ENCODE results near the gene CHRNA4. TPM values are rescaled to one million over a fixed set of nuclear protein-coding genes. Genes with fewer than 3 reads are reported as not detected.
A peak's percentile ranks its signal among the peaks of the same experiment; 100 is the strongest.
"Not testable (repeated sequence)": the region's sequence is repeated elsewhere in the genome, so short reads cannot be mapped to it uniquely, and the experiment has no call there.

Gene CHRNA4
- total and polyA plus RNA-seq, 2 donors (not counting 1 experiment from before 2014, with no cell fraction given): not detected

DNA sequence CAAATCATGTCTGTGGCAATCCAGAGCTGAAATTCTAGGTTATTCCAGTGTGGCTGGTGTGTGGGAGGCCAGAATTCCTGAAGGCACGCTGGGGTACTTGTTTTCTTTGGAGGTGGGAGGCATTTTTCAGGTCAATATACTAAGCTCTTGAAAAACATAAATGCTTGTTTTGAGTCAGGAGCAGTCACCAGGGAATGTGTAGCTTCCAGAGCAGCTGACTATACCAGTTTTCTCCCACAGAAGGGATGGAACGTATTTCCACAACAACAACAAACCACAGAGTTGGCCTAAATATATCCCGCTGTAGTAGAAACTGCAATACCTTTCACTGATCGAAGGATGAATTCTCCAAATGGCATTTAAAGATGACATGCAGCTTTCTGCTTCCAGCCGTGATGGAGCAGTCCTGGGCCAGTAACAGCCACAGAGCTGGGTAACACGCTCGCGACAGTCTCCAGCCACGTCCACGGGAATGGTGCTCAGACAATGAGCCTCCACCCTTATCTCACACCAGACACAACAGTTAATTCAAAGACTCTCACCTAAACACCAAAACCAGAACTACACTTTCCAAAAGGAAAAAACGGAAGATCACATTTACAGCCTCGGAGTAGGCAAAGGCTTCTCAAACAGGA is 23.2 kb downstream of the CHRNA4 start:
- Histone ChIP-seq H3K27ac (ENCODE audit: insufficient read depth, low read length) (no peak overlapping the region), H3K9me3 (ENCODE audit: control insufficient read depth, insufficient read depth, low read depth, low read length) (no peaks in the 10 kb centered on the region), H3K4me2 (ENCODE audit: extremely low read depth, insufficient read depth, low read length) (no peak overlapping the region), H3K27me3 (ENCODE audit: control insufficient read depth, insufficient read depth, low read length) (no peaks in the 10 kb centered on the region), H2AFZ (ENCODE audit: low read length) (no peak overlapping the region), H4K20me1 (ENCODE audit: control insufficient read depth, extremely low read depth, insufficient read depth, low read length) (no peaks in the 10 kb centered on the region), H3K4me1 (ENCODE audit: control insufficient read depth, extremely low read depth, insufficient read depth, low read length) (no peaks in the 10 kb centered on the region), H3K36me3 (ENCODE audit: control insufficient read depth, insufficient read depth, low read length) (no peaks in the 10 kb centered on the region), H3K9ac (ENCODE audit: insufficient read depth, low read length) (no peak overlapping the region), H3K79me2 (ENCODE audit: control insufficient read depth, insufficient read depth, low read length) (no peaks in the 10 kb centered on the region), H3K4me3 (replicated peaks in 1 of 4; ENCODE audit: control extremely low read depth in 1 of 4, insufficient read depth in 1 of 4, low read depth in 3 of 4, low read length in 4 of 4) (no peak overlapping the region)
- peak in 1 of 2 donors; percentile 38 for DNase-seq (ENCODE audit: low read depth in 2 of 2)
- TF ChIP-seq, protein P1, sequence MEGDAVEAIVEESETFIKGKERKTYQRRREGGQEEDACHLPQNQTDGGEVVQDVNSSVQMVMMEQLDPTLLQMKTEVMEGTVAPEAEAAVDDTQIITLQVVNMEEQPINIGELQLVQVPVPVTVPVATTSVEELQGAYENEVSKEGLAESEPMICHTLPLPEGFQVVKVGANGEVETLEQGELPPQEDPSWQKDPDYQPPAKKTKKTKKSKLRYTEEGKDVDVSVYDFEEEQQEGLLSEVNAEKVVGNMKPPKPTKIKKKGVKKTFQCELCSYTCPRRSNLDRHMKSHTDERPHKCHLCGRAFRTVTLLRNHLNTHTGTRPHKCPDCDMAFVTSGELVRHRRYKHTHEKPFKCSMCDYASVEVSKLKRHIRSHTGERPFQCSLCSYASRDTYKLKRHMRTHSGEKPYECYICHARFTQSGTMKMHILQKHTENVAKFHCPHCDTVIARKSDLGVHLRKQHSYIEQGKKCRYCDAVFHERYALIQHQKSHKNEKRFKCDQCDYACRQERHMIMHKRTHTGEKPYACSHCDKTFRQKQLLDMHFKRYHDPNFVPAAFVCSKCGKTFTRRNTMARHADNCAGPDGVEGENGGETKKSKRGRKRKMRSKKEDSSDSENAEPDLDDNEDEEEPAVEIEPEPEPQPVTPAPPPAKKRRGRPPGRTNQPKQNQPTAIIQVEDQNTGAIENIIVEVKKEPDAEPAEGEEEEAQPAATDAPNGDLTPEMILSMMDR (conservative IDR thresholded peaks at IDR 0.05 in 1 of 2, IDR thresholded peaks at IDR 0.05 in 1 of 2; ENCODE audit: low read depth in 1 of 2, low read length in 2 of 2): no peak
- no peak for TF ChIP-seq EZH2 (IDR thresholded peaks at IDR 0.05; ENCODE audit: low read length, missing control alignments)

DNA sequence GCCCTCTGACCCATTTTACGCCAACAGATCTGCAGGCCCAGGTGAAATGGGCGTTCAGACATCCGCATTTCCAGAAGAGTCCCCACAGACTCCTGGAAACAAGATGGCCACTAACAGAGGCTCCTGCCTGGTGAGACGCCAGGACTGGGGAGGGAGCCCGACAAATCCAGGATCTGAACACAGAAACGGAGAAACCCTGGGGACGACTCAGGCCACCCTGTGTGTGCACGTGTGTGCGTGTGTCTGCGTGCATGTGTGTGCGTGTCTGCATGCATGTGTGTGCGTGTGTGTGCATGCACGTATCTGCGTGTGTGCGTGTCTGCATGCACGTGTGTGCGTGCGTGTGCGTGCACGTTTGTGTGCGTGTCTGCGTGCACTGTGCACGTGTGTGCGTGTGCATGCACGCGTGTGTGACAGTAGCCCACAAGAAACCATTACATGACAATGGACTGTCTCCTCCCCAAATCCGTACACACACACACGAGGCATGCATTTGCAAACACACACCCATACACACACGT is 24.9 kb downstream of the CHRNA4 start:
- no peak overlapping the region for H3K9ac ChIP-seq (ENCODE audit: insufficient read depth, low read length)
- H3K79me2 ChIP-seq (ENCODE audit: control insufficient read depth, insufficient read depth, low read length): no peaks in the 10 kb centered on the region
- no peaks in the 10 kb centered on the region for H3K36me3 ChIP-seq (ENCODE audit: control insufficient read depth, insufficient read depth, low read length)
- no peaks in the 10 kb centered on the region for H4K20me1 ChIP-seq (ENCODE audit: control insufficient read depth, extremely low read depth, insufficient read depth, low read length)
- H3K4me2 ChIP-seq (ENCODE audit: extremely low read depth, insufficient read depth, low read length): no peak overlapping the region
- DNase-seq (ENCODE audit: low read depth in 2 of 2): no peak
- TF ChIP-seq, protein P1 (conservative IDR thresholded peaks at IDR 0.05 in 1 of 2, IDR thresholded peaks at IDR 0.05 in 1 of 2; ENCODE audit: low read depth in 1 of 2, low read length in 2 of 2): no peak
- no peak for TF ChIP-seq EZH2 (IDR thresholded peaks at IDR 0.05; ENCODE audit: low read length, missing control alignments)
- no peak overlapping the region for H3K27ac ChIP-seq (ENCODE audit: insufficient read depth, low read length)
- H3K9me3 ChIP-seq (ENCODE audit: control insufficient read depth, insufficient read depth, low read depth, low read length): no peaks in the 10 kb centered on the region
- H3K4me3 ChIP-seq (replicated peaks in 1 of 4; ENCODE audit: control extremely low read depth in 1 of 4, insufficient read depth in 1 of 4, low read depth in 3 of 4, low read length in 4 of 4): no peak overlapping the region
- H3K27me3 ChIP-seq (ENCODE audit: control insufficient read depth, insufficient read depth, low read length): no peaks in the 10 kb centered on the region
- no peak overlapping the region for H2AFZ ChIP-seq (ENCODE audit: low read length)
- H3K4me1 ChIP-seq (ENCODE audit: control insufficient read depth, extremely low read depth, insufficient read depth, low read length): no peaks in the 10 kb centered on the region

DNA sequence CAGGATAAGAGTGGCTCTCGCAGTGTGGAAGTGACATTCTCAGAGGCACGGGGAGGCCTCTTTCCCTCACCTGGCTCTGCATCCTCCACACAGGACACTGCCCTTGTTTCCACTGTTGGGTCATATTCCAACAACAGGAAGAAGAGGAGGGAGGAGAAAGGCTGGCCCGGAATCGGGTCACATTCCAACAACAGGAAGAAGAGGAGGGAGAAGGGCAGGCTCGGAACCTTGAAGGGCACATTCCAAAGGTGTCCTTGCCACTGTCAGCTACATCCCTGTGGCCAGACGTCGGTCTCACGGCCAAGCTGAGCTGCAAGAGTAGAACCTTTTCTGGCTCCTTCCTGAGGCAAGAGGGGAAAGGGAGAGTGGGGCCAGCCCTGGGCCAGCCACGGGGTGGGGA is 25.4 kb downstream of the CHRNA4 start:
- TF ChIP-seq EZH2 (IDR thresholded peaks at IDR 0.05; ENCODE audit: low read length, missing control alignments): no peak
- TF ChIP-seq, protein P1 (conservative IDR thresholded peaks at IDR 0.05 in 1 of 2, IDR thresholded peaks at IDR 0.05 in 1 of 2; ENCODE audit: low read depth in 1 of 2, low read length in 2 of 2): no peak
- Histone ChIP-seq H3K36me3 (ENCODE audit: control insufficient read depth, insufficient read depth, low read length) (no peaks in the 10 kb centered on the region), H3K27me3 (ENCODE audit: control insufficient read depth, insufficient read depth, low read length) (no peaks in the 10 kb centered on the region), H3K27ac (ENCODE audit: insufficient read depth, low read length) (no peak overlapping the region), H2AFZ (ENCODE audit: low read length) (no peak overlapping the region), H3K4me2 (ENCODE audit: extremely low read depth, insufficient read depth, low read length) (no peak overlapping the region), H4K20me1 (ENCODE audit: control insufficient read depth, extremely low read depth, insufficient read depth, low read length) (no peaks in the 10 kb centered on the region), H3K79me2 (ENCODE audit: control insufficient read depth, insufficient read depth, low read length) (no peaks in the 10 kb centered on the region), H3K9me3 (ENCODE audit: control insufficient read depth, insufficient read depth, low read depth, low read length) (no peaks in the 10 kb centered on the region), H3K9ac (ENCODE audit: insufficient read depth, low read length) (no peak overlapping the region), H3K4me3 (replicated peaks in 1 of 4; ENCODE audit: control extremely low read depth in 1 of 4, insufficient read depth in 1 of 4, low read depth in 3 of 4, low read length in 4 of 4) (no peak overlapping the region), H3K4me1 (ENCODE audit: control insufficient read depth, extremely low read depth, insufficient read depth, low read length) (no peaks in the 10 kb centered on the region)
- no peak for DNase-seq (ENCODE audit: low read depth in 2 of 2)

DNA sequence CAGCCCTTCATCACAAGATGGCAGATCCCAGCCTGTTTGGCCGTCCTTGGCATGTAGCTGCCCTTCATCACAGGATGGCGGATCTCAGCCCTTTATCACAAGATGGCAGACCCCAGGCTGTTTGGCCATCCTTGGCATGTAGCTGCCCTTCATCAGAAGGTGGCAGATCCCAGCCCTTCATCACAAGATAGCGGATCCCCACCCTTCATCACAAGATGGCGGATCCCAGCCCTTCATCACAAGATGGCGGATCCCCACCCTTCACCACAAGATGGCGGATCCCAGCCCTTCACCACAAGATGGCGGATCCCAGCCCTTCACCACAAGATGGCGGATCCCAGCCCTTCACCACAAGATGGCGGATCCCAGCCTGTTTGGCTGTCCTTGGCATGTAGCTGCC is 26.1 kb downstream of the CHRNA4 start:
- H3K36me3 ChIP-seq (ENCODE audit: control insufficient read depth, insufficient read depth, low read length); DNase-seq (ENCODE audit: low read depth in 2 of 2); H3K79me2 ChIP-seq (ENCODE audit: control insufficient read depth, insufficient read depth, low read length); H3K4me2 ChIP-seq (ENCODE audit: extremely low read depth, insufficient read depth, low read length); H3K9ac ChIP-seq (ENCODE audit: insufficient read depth, low read length); H2AFZ ChIP-seq (ENCODE audit: low read length); H3K4me1 ChIP-seq (ENCODE audit: control insufficient read depth, extremely low read depth, insufficient read depth, low read length); H3K27me3 ChIP-seq (ENCODE audit: control insufficient read depth, insufficient read depth, low read length); H3K4me3 ChIP-seq (replicated peaks in 1 of 4; ENCODE audit: control extremely low read depth in 1 of 4, insufficient read depth in 1 of 4, low read depth in 3 of 4, low read length in 4 of 4); H3K9me3 ChIP-seq (ENCODE audit: control insufficient read depth, insufficient read depth, low read depth, low read length); H4K20me1 ChIP-seq (ENCODE audit: control insufficient read depth, extremely low read depth, insufficient read depth, low read length); H3K27ac ChIP-seq (ENCODE audit: insufficient read depth, low read length): not testable (repeated sequence)

All from fibroblast of lung (primary cell).